DND-41 (cell line): ENCODE data around the gene AUP1.

ENCODE experiments used
- EZH2 ChIP-seq: IDR thresholded peaks from 3 replicates; pipeline ENCODE4 v1.6.1; 2012; ENCODE audit warnings: borderline replicate concordance, low read depth, mild to moderate bottlenecking, moderate library complexity, low read length, inconsistent platforms; ENCODE audit not compliant: severe bottlenecking
- TF ChIP-seq, protein P1 (sequence below): IDR thresholded peaks from 2 replicates; pipeline ENCODE4 v1.5.1; 2012; ENCODE audit warnings: borderline replicate concordance, low read length, moderate library complexity, mild to moderate bottlenecking; ENCODE audit not compliant: poor library complexity, severe bottlenecking; ENCODE audit errors: extremely low read depth

DNA sequence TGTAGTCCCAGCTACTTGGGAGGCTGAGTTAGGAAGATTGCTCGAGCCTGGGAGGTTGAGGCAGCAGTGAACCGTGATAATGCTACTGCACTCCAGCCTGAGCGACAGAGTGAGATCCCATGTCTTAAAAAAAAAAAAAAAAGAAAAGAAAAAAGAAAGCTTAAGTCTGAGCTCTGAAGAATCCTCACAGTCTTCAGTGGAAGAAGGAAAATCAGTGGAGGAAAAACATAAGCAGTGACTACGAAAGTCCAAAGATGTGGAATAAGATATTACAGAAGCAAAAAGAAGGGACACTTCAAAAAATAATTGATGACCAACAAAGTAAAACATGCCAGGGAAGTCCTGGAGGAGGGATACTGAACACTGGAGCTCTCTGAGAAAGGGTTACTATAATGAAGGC, 19.2 kb downstream of the AUP1 start:
- TF ChIP-seq, protein P1, sequence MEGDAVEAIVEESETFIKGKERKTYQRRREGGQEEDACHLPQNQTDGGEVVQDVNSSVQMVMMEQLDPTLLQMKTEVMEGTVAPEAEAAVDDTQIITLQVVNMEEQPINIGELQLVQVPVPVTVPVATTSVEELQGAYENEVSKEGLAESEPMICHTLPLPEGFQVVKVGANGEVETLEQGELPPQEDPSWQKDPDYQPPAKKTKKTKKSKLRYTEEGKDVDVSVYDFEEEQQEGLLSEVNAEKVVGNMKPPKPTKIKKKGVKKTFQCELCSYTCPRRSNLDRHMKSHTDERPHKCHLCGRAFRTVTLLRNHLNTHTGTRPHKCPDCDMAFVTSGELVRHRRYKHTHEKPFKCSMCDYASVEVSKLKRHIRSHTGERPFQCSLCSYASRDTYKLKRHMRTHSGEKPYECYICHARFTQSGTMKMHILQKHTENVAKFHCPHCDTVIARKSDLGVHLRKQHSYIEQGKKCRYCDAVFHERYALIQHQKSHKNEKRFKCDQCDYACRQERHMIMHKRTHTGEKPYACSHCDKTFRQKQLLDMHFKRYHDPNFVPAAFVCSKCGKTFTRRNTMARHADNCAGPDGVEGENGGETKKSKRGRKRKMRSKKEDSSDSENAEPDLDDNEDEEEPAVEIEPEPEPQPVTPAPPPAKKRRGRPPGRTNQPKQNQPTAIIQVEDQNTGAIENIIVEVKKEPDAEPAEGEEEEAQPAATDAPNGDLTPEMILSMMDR: no peak
- no peak for TF ChIP-seq EZH2
